Loucy (cell line): Measurements from ENCODE around the gene ASTN2.

ENCODE experiments used
- EZH2phosphoT487 ChIP-seq: fragments of 200-600 bp; IDR thresholded peaks from 2 replicates; pipeline ENCODE4 v1.6.1; 2018; ENCODE audit warnings: antibody characterized with exemption, mild to moderate bottlenecking, moderate library complexity, borderline replicate concordance
- TF ChIP-seq, protein P1 (sequence below): fragments of 200-600 bp; sonication (generic); conservative IDR thresholded peaks from 2 replicates; pipeline ENCODE4 v1.5.1; 2014; ENCODE audit warnings: mild to moderate bottlenecking, antibody characterized with exemption, low read length

DNA sequence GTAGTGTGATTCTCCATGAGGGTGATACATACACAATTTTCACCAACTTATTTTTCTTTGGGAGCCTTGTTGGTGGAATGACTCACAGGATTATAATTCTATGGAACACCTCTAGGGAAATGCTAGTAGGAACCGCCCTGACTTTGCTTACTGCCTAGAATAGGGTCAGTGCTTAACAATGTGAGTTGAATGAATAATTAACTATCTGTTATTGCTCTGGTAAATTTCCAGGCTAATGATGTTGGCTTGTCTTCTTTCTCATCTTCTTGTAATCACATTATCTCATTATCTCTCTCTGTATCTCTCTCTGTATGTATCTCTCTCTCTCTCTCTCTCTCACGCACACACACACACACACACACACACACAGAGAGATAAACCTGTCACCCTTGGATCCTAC is 436.7 kb downstream of the ASTN2 start:
- TF ChIP-seq, protein P1, sequence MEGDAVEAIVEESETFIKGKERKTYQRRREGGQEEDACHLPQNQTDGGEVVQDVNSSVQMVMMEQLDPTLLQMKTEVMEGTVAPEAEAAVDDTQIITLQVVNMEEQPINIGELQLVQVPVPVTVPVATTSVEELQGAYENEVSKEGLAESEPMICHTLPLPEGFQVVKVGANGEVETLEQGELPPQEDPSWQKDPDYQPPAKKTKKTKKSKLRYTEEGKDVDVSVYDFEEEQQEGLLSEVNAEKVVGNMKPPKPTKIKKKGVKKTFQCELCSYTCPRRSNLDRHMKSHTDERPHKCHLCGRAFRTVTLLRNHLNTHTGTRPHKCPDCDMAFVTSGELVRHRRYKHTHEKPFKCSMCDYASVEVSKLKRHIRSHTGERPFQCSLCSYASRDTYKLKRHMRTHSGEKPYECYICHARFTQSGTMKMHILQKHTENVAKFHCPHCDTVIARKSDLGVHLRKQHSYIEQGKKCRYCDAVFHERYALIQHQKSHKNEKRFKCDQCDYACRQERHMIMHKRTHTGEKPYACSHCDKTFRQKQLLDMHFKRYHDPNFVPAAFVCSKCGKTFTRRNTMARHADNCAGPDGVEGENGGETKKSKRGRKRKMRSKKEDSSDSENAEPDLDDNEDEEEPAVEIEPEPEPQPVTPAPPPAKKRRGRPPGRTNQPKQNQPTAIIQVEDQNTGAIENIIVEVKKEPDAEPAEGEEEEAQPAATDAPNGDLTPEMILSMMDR: no peak
- no peak for TF ChIP-seq EZH2phosphoT487
